Measurements from ENCODE around the gene FADS2.

FADS2 gene

GRCh38 chr11:61906522-61906909, 78.4 kb downstream of the FADS2 start:
- H3K4me2 ChIP-seq (ENCODE audit: low read length), result no peak overlapping the region
- no peak overlapping the region for H3K4me3 ChIP-seq (ENCODE audit: low read length)
- H3K27me3 ChIP-seq (ENCODE audit: control insufficient read depth, insufficient read depth, low read length), result no peaks in the 10 kb centered on the region
- H3K9ac ChIP-seq (ENCODE audit: low read depth, low read length), result no peak overlapping the region
- no peaks in the 10 kb centered on the region for H3K9me3 ChIP-seq (replicated peaks; ENCODE audit: low read length)
- H3K4me1 ChIP-seq (ENCODE audit: control insufficient read depth, insufficient read depth, low read length), result no peaks in the 10 kb centered on the region
- no peaks in the 10 kb centered on the region for H3K36me3 ChIP-seq (ENCODE audit: insufficient read depth, low read length)

DNA sequence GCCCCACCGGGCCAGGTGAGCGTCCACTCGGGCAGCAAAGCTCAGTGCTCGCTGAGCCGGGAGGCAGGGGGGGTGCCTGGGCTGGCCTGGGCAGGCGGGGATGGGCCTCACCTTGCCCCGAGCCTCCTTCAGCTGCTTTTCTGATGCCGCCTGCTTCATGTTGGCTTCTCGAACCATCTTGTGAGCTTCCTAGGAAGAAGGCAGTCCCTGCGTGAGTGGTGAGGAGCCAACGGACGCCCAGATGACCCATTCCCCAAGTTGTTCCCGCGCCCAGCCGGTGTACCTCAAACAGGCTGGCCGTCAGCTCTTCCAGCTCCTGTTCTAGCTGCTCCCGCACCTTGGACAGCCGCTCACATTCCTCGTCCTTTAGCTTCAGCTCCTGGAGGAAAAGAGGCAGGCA, 79.2 kb downstream of the FADS2 start:
- Histone ChIP-seq H3K4me3 (ENCODE audit: low read length) (no peak overlapping the region), H3K36me3 (ENCODE audit: insufficient read depth, low read length) (no peaks in the 10 kb centered on the region), H3K9ac (ENCODE audit: low read depth, low read length) (no peak overlapping the region), H3K4me1 (ENCODE audit: control insufficient read depth, insufficient read depth, low read length) (no peaks in the 10 kb centered on the region), H3K27me3 (ENCODE audit: control insufficient read depth, insufficient read depth, low read length) (no peaks in the 10 kb centered on the region), H3K4me2 (ENCODE audit: low read length) (no peak overlapping the region), H3K9me3 (replicated peaks; ENCODE audit: low read length) (no peaks in the 10 kb centered on the region)

DNA sequence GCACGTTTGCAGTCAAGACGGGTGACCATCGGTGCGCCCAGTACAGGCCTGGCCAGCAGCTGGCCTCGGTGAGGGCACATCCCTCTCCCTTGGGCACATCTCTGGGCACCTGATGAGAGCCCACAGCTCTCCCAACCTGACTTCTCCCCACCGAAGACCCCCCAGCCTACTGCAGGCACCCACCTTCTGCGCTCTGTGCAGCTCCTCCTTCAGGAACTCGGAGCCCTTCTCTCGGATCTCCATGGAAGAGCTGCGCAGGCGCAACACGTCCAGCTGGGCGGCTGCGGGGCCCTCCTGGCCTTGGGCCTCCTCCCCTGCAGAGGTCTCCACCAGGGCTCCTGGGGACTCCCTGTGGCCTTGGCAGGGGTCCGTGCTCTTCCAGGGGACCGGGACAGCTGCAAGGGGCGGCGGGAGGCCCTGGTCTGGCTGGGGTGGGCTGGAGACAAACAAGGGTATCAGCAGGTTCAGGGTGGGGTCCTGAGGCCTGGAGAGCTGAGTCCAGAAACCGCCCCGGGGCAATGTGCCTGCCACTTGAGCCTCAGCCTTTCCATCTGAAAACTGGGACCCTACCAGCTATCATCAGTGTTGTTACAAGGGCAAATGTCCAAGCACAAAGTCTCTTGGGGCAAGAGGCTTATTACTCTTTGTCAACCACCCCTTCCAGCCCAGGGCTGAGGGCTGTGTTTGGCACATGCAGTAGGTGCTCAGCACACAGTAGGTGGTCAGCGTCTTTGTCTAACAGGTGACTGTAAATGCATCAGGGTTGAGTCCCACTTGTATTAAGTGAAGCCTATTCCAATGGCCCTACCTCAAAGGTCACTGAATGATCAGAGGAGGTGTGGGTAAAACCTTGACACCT, 80.0 kb downstream of the FADS2 start:
- Histone ChIP-seq H3K4me1 (ENCODE audit: control insufficient read depth, insufficient read depth, low read length) (no peaks in the 10 kb centered on the region), H3K27me3 (ENCODE audit: control insufficient read depth, insufficient read depth, low read length) (no peaks in the 10 kb centered on the region), H3K4me2 (ENCODE audit: low read length) (no peak overlapping the region), H3K36me3 (ENCODE audit: insufficient read depth, low read length) (no peaks in the 10 kb centered on the region), H3K9me3 (replicated peaks; ENCODE audit: low read length) (no peaks in the 10 kb centered on the region), H3K4me3 (ENCODE audit: low read length) (no peak overlapping the region), H3K9ac (ENCODE audit: low read depth, low read length) (no peak overlapping the region)

- Histone ChIP-seq H3K27me3 (ENCODE audit: control insufficient read depth, insufficient read depth, low read length) (no peaks in the 10 kb centered on the region), H3K4me1 (ENCODE audit: control insufficient read depth, insufficient read depth, low read length) (no peaks in the 10 kb centered on the region), H3K4me2 (ENCODE audit: low read length) (no peak overlapping the region), H3K36me3 (ENCODE audit: insufficient read depth, low read length) (no peaks in the 10 kb centered on the region), H3K4me3 (ENCODE audit: low read length) (no peak overlapping the region), H3K9ac (ENCODE audit: low read depth, low read length) (no peak overlapping the region), H3K9me3 (replicated peaks; ENCODE audit: low read length) (no peaks in the 10 kb centered on the region)
Measured at GRCh38 chr11:61908730-61909316, 80.7 kb downstream of the FADS2 start.

- Histone ChIP-seq H3K4me1 (ENCODE audit: control insufficient read depth, insufficient read depth, low read length) (no peaks in the 10 kb centered on the region), H3K36me3 (ENCODE audit: insufficient read depth, low read length) (no peaks in the 10 kb centered on the region), H3K4me3 (ENCODE audit: low read length) (no peak overlapping the region), H3K9ac (ENCODE audit: low read depth, low read length) (no peak overlapping the region), H3K27me3 (ENCODE audit: control insufficient read depth, insufficient read depth, low read length) (no peaks in the 10 kb centered on the region), H3K4me2 (ENCODE audit: low read length) (no peak overlapping the region), H3K9me3 (replicated peaks; ENCODE audit: low read length) (no peaks in the 10 kb centered on the region)
Measured at GRCh38 chr11:61910187-61911127, 82.4 kb downstream of the FADS2 start.

DNA sequence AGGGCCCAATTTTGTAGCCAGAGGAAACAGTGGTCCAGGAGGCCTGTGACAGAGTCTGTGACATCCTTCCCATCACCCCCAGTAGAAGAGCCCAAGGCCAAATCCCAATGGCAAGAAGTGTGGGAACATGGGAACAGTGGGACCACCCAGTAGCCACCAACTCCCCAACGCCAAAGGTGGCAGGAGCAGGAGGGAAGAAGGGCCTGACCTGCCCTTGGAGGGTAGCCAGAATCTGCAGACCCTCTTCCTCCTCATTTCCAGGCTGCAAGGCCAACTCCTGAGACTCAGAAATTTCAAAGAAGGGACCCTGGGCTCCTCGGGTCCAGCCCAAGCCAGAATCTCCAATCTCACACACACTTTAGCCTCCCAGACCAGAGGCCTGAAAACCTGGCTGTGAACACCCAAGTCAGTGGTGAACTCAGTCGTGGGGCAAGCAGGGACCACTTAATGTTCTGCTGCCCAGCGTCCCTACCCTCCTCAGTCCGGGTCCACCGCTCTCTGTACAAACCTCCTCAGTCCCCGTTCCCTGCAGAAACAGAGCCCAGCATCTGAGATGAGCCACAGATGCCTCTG, 83.1 kb downstream of the FADS2 start:
- H3K9ac ChIP-seq (ENCODE audit: low read depth, low read length), result no peak overlapping the region
- no peak overlapping the region for H3K4me2 ChIP-seq (ENCODE audit: low read length)
- no peaks in the 10 kb centered on the region for H3K9me3 ChIP-seq (replicated peaks; ENCODE audit: low read length)
- no peaks in the 10 kb centered on the region for H3K36me3 ChIP-seq (ENCODE audit: insufficient read depth, low read length)
- H3K4me1 ChIP-seq (ENCODE audit: control insufficient read depth, insufficient read depth, low read length), result no peaks in the 10 kb centered on the region
- H3K27me3 ChIP-seq (ENCODE audit: control insufficient read depth, insufficient read depth, low read length), result no peaks in the 10 kb centered on the region
- H3K4me3 ChIP-seq (ENCODE audit: low read length), result no peak overlapping the region

DNA sequence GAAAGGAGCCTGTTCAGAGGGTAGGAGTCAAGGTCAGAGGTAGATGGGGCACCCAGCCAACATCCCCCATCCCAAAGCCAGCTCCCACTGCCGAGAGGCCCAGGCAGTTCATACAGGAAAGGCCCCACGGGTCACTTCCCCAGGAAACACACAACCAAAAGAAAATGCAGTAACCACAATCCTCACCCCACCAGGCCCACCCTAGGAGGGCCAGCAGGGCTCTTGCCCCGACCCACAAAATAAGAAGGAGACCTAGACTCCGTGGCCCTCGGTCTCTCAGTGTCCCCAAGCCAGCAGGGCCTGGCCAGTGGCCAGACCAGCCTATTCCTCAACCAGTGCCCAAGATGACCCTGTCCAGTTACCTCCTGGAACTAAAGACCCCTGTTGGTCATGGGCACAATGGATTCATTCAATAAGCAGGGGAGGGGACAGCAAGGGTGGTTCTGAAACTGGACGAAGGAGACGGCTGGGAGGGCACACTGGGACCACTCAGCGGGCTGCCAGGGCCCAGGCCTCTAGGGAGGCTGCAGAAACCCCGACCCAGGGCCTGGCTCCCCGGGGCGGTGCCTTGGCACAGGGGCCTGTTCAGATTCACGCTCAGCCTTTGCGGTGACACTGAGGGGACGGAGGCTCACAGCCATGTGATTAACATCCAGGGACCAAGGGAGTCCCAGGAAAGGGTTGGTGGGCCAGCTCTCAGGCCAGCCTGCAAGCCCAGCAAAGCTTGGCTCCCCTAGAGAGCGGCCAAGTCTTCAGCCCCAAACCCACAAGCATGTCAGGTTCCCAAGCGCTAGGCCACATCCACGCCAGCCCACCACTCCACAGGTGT, 83.8 kb downstream of the FADS2 start:
- no peaks in the 10 kb centered on the region for H3K9me3 ChIP-seq (replicated peaks; ENCODE audit: low read length)
- no peak overlapping the region for H3K9ac ChIP-seq (ENCODE audit: low read depth, low read length)
- no peaks in the 10 kb centered on the region for H3K36me3 ChIP-seq (ENCODE audit: insufficient read depth, low read length)
- H3K27me3 ChIP-seq (ENCODE audit: control insufficient read depth, insufficient read depth, low read length), result no peaks in the 10 kb centered on the region
- H3K4me1 ChIP-seq (ENCODE audit: control insufficient read depth, insufficient read depth, low read length), result peaks cover 5% of the 10 kb centered on the region
- no peak overlapping the region for H3K4me2 ChIP-seq (ENCODE audit: low read length)
- no peak overlapping the region for H3K4me3 ChIP-seq (ENCODE audit: low read length)

- peaks cover 8% of the 10 kb centered on the region for H3K4me1 ChIP-seq (ENCODE audit: control insufficient read depth, insufficient read depth, low read length)
- H3K4me3 ChIP-seq (ENCODE audit: low read length), result no peak overlapping the region
- H3K9ac ChIP-seq (ENCODE audit: low read depth, low read length), result no peak overlapping the region
- no peaks in the 10 kb centered on the region for H3K27me3 ChIP-seq (ENCODE audit: control insufficient read depth, insufficient read depth, low read length)
- no peaks in the 10 kb centered on the region for H3K36me3 ChIP-seq (ENCODE audit: insufficient read depth, low read length)
- H3K4me2 ChIP-seq (ENCODE audit: low read length), result no peak overlapping the region
- H3K9me3 ChIP-seq (replicated peaks; ENCODE audit: low read length), result no peaks in the 10 kb centered on the region
Measured at GRCh38 chr11:61912530-61912898, 84.4 kb downstream of the FADS2 start.

GRCh38 chr11:61912991-61913698, 85.0 kb downstream of the FADS2 start:
- Histone ChIP-seq H3K4me1 (ENCODE audit: control insufficient read depth, insufficient read depth, low read length) (peaks cover 13% of the 10 kb centered on the region), H3K4me3 (ENCODE audit: low read length) (no peak overlapping the region), H3K9ac (ENCODE audit: low read depth, low read length) (no peak overlapping the region), H3K36me3 (ENCODE audit: insufficient read depth, low read length) (no peaks in the 10 kb centered on the region), H3K4me2 (ENCODE audit: low read length) (no peak overlapping the region), H3K9me3 (replicated peaks; ENCODE audit: low read length) (no peaks in the 10 kb centered on the region), H3K27me3 (ENCODE audit: control insufficient read depth, insufficient read depth, low read length) (peaks cover 4% of the 10 kb centered on the region)

- H3K9ac ChIP-seq (ENCODE audit: low read depth, low read length), result no peak overlapping the region
- peaks cover 13% of the 10 kb centered on the region for H3K4me1 ChIP-seq (ENCODE audit: control insufficient read depth, insufficient read depth, low read length)
- no peaks in the 10 kb centered on the region for H3K36me3 ChIP-seq (ENCODE audit: insufficient read depth, low read length)
- no peak overlapping the region for H3K4me2 ChIP-seq (ENCODE audit: low read length)
- H3K4me3 ChIP-seq (ENCODE audit: low read length), result no peak overlapping the region
- peaks cover 11% of the 10 kb centered on the region for H3K27me3 ChIP-seq (ENCODE audit: control insufficient read depth, insufficient read depth, low read length)
- H3K9me3 ChIP-seq (replicated peaks; ENCODE audit: low read length), result no peaks in the 10 kb centered on the region
Measured at GRCh38 chr11:61913699-61914395, 85.7 kb downstream of the FADS2 start.
